B cell (primary cell): Measurements from ENCODE around the gene CMTM7. TPM values are rescaled to one million over a fixed set of nuclear protein-coding genes. Genes with fewer than 3 reads are reported as not detected.

Experiments
- ATAC-seq: fragments of 200-7000 bp; cut with Tn5 transposase; one replicate; pipeline ENCODE4 v1.10.0; 2021; ENCODE audit warnings: low read depth, mild to moderate bottlenecking, moderate number of reproducible peaks, moderate library complexity
- CTCF ChIA-PET: fragments of 350-600 bp; sonication (Branson Sonifier 250); formaldehyde crosslinking; loops from one replicate; lab custom pipeline; 2021; ENCODE audit warnings: antibody characterized with exemption, inconsistent platforms; lab: Charles Lee
- POLR2A ChIA-PET: fragments of 350-600 bp; sonication (Branson Sonifier 250); formaldehyde crosslinking; loops from one replicate; lab custom pipeline; 2021; ENCODE audit warnings: antibody characterized with exemption; lab: Charles Lee
- DNase-seq: peaks from one replicate; pipeline ENCODE4 v3.0.0; 2013
- H2AFZ ChIP-seq: 2 replicates; pipeline ENCODE4 v1.6.1; 2012; ENCODE audit warnings: mild to moderate bottlenecking, low read depth, low read length; ENCODE audit not compliant: insufficient read depth, poor library complexity, severe bottlenecking
- H3K27ac ChIP-seq, 2 donors: 1 replicate in 1 of 2; 2 replicates in 1 of 2; pipeline ENCODE4 v1.5.1; 2012 to 2013; ENCODE audit warnings: low read length in 2 of 2, mild to moderate bottlenecking in 2 of 2, moderate library complexity in 1 of 2
- H3K27me3 ChIP-seq, 4 experiments: fragments of 200-600 bp in 1 of 4; sonication (generic) in 1 of 4; replicated peaks in 1 of 4; 1 replicate in 2 of 4; 2 replicates in 2 of 4; pipeline versions ENCODE4 v1.6.1 to v1.7.0; 2013 to 2016; ENCODE audit warnings: low read length in 3 of 4, mild to moderate bottlenecking in 2 of 4, mixed read lengths in 1 of 4, moderate library complexity in 1 of 4; ENCODE audit not compliant: insufficient read depth in 4 of 4, control insufficient read depth in 3 of 4; ENCODE audit errors: control extremely low read depth in 1 of 4
- H3K36me3 ChIP-seq, 2 experiments: replicated peaks in 1 of 2; 1 replicate in 1 of 2; 2 replicates in 1 of 2; pipeline versions ENCODE4 v1.6.1 to v1.7.1; 2013; ENCODE audit warnings: low read length in 1 of 2; ENCODE audit not compliant: insufficient read depth in 2 of 2, control insufficient read depth in 1 of 2; ENCODE audit errors: control extremely low read depth in 1 of 2, extremely low read depth in 1 of 2
- H3K4me1 ChIP-seq, 2 donors: fragments of 200-600 bp in 1 of 2; sonication (generic) in 1 of 2; 1 replicate in 1 of 2; 2 replicates in 1 of 2; pipeline versions ENCODE4 v1.5.1 to v1.6.1; 2013 to 2017; ENCODE audit warnings: low read length in 2 of 2; ENCODE audit not compliant: control insufficient read depth in 2 of 2, insufficient read depth in 2 of 2
- H3K4me2 ChIP-seq: replicated peaks from 2 replicates; pipeline ENCODE3; 2012; ENCODE audit warnings: mild to moderate bottlenecking, low read depth, low read length; ENCODE audit not compliant: poor library complexity, severe bottlenecking
- H3K4me3 ChIP-seq, 5 experiments: fragments of 200-600 bp in 1 of 5; sonication (generic) in 1 of 5; 1 replicate in 3 of 5; 2 replicates in 2 of 5; pipeline versions ENCODE4 v1.5.1 to v1.7.0; 2011 to 2016; ENCODE audit warnings: low read length in 4 of 5, mild to moderate bottlenecking in 4 of 5, low read depth in 2 of 5, control low read depth in 1 of 5, moderate library complexity in 1 of 5; ENCODE audit not compliant: insufficient read depth in 1 of 5; ENCODE audit errors: control extremely low read depth in 1 of 5, extremely low read depth in 1 of 5
- H3K79me2 ChIP-seq: fragments of 200-600 bp; sonication (generic); one replicate; pipeline ENCODE4 v1.6.0; 2016; ENCODE audit warnings: low read length; ENCODE audit not compliant: control insufficient read depth, insufficient read depth
- H3K9ac ChIP-seq: fragments of 200-600 bp; sonication (generic); 2 replicates; pipeline ENCODE4 v1.6.1; 2017; ENCODE audit warnings: mild to moderate bottlenecking, low read length, moderate library complexity
- H3K9me3 ChIP-seq, 3 donors: one replicate each; pipeline versions ENCODE4 v1.6.1 to v1.7.1; 2013; ENCODE audit warnings: low read length in 2 of 3; ENCODE audit not compliant: control insufficient read depth in 2 of 3, insufficient read depth in 1 of 3; ENCODE audit errors: control extremely low read depth in 1 of 3
- H4K20me1 ChIP-seq: 2 replicates; pipeline ENCODE4 v1.6.0; 2012; ENCODE audit warnings: mild to moderate bottlenecking, low read length; ENCODE audit not compliant: insufficient read depth, control insufficient read depth, poor library complexity, severe bottlenecking
- H3K27ac Mint-ChIP-seq: one replicate; pipeline ENCODE4 v1.8.0; 2021; ENCODE audit warnings: mixed read lengths
- H3K27me3 Mint-ChIP-seq: one replicate; pipeline ENCODE4 v1.8.0; 2021; ENCODE audit warnings: mixed read lengths
- H3K4me1 Mint-ChIP-seq: one replicate; pipeline ENCODE4 v1.8.0; 2021; ENCODE audit warnings: mixed read lengths
- H3K4me3 Mint-ChIP-seq: one replicate; pipeline ENCODE4 v1.8.0; 2021; ENCODE audit warnings: mixed read lengths
- H3K9me3 Mint-ChIP-seq: one replicate; pipeline ENCODE4 v1.8.0; 2022; ENCODE audit warnings: mixed read lengths; ENCODE audit not compliant: insufficient read depth
- CTCF ChIP-seq: fragments of 200-600 bp; IDR thresholded peaks from one replicate; pipeline ENCODE4 v1.8.0; 2022; ENCODE audit warnings: antibody characterized with exemption, mild to moderate bottlenecking
- EZH2 ChIP-seq: IDR thresholded peaks from 2 replicates; pipeline ENCODE4 v1.6.1; 2012; ENCODE audit warnings: borderline replicate concordance, low read depth, mild to moderate bottlenecking, moderate library complexity, low read length; ENCODE audit not compliant: insufficient read depth, poor library complexity, severe bottlenecking
- WGBS: methylation state at CpG from one replicate; pipeline ENCODE4 v1.1.5; 2013; ENCODE audit warnings: missing lambda C conversion rate; ENCODE audit not compliant: insufficient coverage; 5-methylcytosine and 5-hydroxymethylcytosine counted together
- intact Hi-C: fragments of 100-400 bp; cut with micrococcal nuclease; formaldehyde crosslinking; loops from one replicate; pipeline ENCODE4 v1.10.0; 2022
- polyA plus RNA-seq: library from polyadenylated mRNA; depleted of rRNA; stranded (reverse); fragments of >200 nt; gene quantifications from 2 replicates; pipeline ENCODE4 v1.2.3, GENCODE V29; 2012
- total RNA-seq, 2 donors: library from RNA; stranded (reverse); fragments of 120-200 nt in 1 of 2; gene quantifications; 1 replicate in 1 of 2; 2 replicates in 1 of 2; pipeline versions ENCODE4 v1.2.3 to v1.2.4, GENCODE V29; 2013 to 2022

The CMTM7 gene
- total and polyA plus RNA-seq, 2 donors (not counting 1 experiment from before 2014, with no cell fraction given) = 71.5 to 76.1 TPM

- POLR2A ChIA-PET = interaction anchor here (1.0 to 2.6 kb wide), 2 partner anchors 15 to 19 kb away, joined by 3 to 10 read pairs; no protein-coding TSS in a partner anchor
- Histone ChIP-seq H3K9me3 (no peaks in the 10 kb centered on the region), H3K4me3 (no peak overlapping the region), H3K4me1 (peaks cover 71 to 83% of the 10 kb centered on the region in 2 donors), H2AFZ (no peak overlapping the region), H3K4me2 (peak overlapping the region; percentile 69), H3K36me3 (peaks cover 0 to 11% of the 10 kb centered on the region in 2 experiments), H4K20me1 (no peaks in the 10 kb centered on the region), H3K27me3 (no peaks in the 10 kb centered on the region), H3K79me2 (peaks cover 97% of the 10 kb centered on the region), H3K27ac (peak overlapping the region in 1 of 2 donors; percentile 82), H3K9ac (no peak overlapping the region)
- no peaks in the 10 kb centered on the region for H3K27me3 Mint-ChIP-seq
- no CpG with 5 or more reads among the region's 7 CpGs for WGBS
- peak overlapping the region; percentile 96 for H3K27ac Mint-ChIP-seq
- no peaks in the 10 kb centered on the region for H3K9me3 Mint-ChIP-seq
- peak overlapping the region; percentile 54 for H3K4me3 Mint-ChIP-seq
- DNase-seq (no peak), ATAC-seq (no peak)
- TF ChIP-seq EZH2 (no peak), CTCF (no peak)
- CTCF ChIA-PET = interaction anchor here (0.6 to 6.7 kb wide), 15 partner anchors 9 to 142 kb away, joined by 3 to 56 read pairs (median 4); no protein-coding TSS in a partner anchor
- intact Hi-C loops = no loop called here
- peaks cover 79% of the 10 kb centered on the region for H3K4me1 Mint-ChIP-seq
Measured at GRCh38 chr3:32437896-32438295, 46.2 kb downstream of the CMTM7 start.
